A673 (cell line): ENCODE results near the gene LUZP2. TPM values are rescaled to one million over a fixed set of nuclear protein-coding genes. Genes with fewer than 3 reads are reported as not detected.
"Not testable (repeated sequence)": the region's sequence is repeated elsewhere in the genome, so short reads cannot be mapped to it uniquely, and the experiment has no call there.

Experiments
- BruUV-seq: library from RNA; stranded (reverse); fragments of 400-500 nt; replicated peaks from 2 replicates; lab custom pipeline; 2021; lab: Mats Ljungman, UMichigan
- CTCF ChIA-PET: fragments of 300-600 bp; sonication (Branson Sonifier 250); formaldehyde crosslinking; loops from one replicate; lab custom pipeline; 2022; ENCODE audit warnings: antibody characterized with exemption; lab: Charles Lee
- POLR2A ChIA-PET: fragments of 300-600 bp; sonication (Branson Sonifier 250); formaldehyde crosslinking; loops from one replicate; lab custom pipeline; 2022; ENCODE audit warnings: antibody characterized with exemption; ENCODE audit not compliant: low non-redundant PET; lab: Charles Lee
- DNase-seq: peaks from one replicate; pipeline ENCODE4 v3.0.0-alpha.2; 2015; ENCODE audit warnings: low spot score
- H3K27ac ChIP-seq: fragments of 200-600 bp; sonication (generic); 2 replicates; pipeline ENCODE4 v1.5.1; 2016; ENCODE audit warnings: mixed run types, low read depth, mild to moderate bottlenecking, mixed read lengths, antibody characterized with exemption, low read length; ENCODE audit not compliant: poor library complexity, severe bottlenecking
- H3K27me3 ChIP-seq: fragments of 200-600 bp; sonication (generic); replicated peaks from 2 replicates; pipeline ENCODE4 v1.6.1; 2017; ENCODE audit warnings: mixed run types, low read depth, mild to moderate bottlenecking, mixed read lengths, antibody characterized with exemption, low read length; ENCODE audit not compliant: insufficient read depth, poor library complexity
- H3K36me3 ChIP-seq: fragments of 200-600 bp; sonication (generic); 2 replicates; pipeline ENCODE4 v1.6.1; 2016; ENCODE audit warnings: mixed run types, mild to moderate bottlenecking, mixed read lengths, antibody characterized with exemption, low read length; ENCODE audit not compliant: insufficient read depth, poor library complexity, severe bottlenecking
- H3K4me1 ChIP-seq: fragments of 200-600 bp; sonication (generic); 2 replicates; pipeline ENCODE4 v1.6.1; 2017; ENCODE audit warnings: mixed run types, mild to moderate bottlenecking, mixed read lengths, antibody characterized with exemption, low read length; ENCODE audit not compliant: insufficient read depth, poor library complexity, severe bottlenecking
- H3K4me3 ChIP-seq: fragments of 200-600 bp; sonication (generic); 2 replicates; pipeline ENCODE4 v1.5.1; 2016; ENCODE audit warnings: low read depth, mixed run types, mild to moderate bottlenecking, mixed read lengths, low read length; ENCODE audit not compliant: poor library complexity, severe bottlenecking
- H3K9me3 ChIP-seq: fragments of 200-600 bp; sonication (generic); 2 replicates; pipeline ENCODE4 v1.6.1; 2016; ENCODE audit warnings: mixed run types, low read depth, mild to moderate bottlenecking, mixed read lengths, antibody characterized with exemption, low read length; ENCODE audit not compliant: poor library complexity, severe bottlenecking
- CTCF ChIP-seq: fragments of 300-800, 200-600 bp; sonication (generic); conservative IDR thresholded peaks from 2 replicates; pipeline ENCODE4 v1.5.1; 2017; ENCODE audit warnings: low read depth, mild to moderate bottlenecking, antibody characterized with exemption, low read length, moderate library complexity, mixed read lengths
- EZH2 ChIP-seq: fragments of 200-600 bp; sonication (generic); IDR thresholded peaks from 2 replicates; pipeline ENCODE4 v1.6.1; 2017; ENCODE audit warnings: borderline replicate concordance, low read depth, mild to moderate bottlenecking, mixed read lengths, antibody characterized with exemption, low read length; ENCODE audit not compliant: poor library complexity, severe bottlenecking
- intact Hi-C: fragments of 100-400 bp; cut with micrococcal nuclease; formaldehyde crosslinking; loops from one replicate; pipeline ENCODE4 v1.10.0; 2022; ENCODE audit not compliant: unreplicated experiment
- total RNA-seq: library from RNA; stranded (reverse); gene quantifications from 2 replicates; pipeline ENCODE4 v1.2.3, GENCODE V29; 2021

The LUZP2 gene
- total RNA-seq, 1 experiment from 2014 or later: 0.15 TPM

- no peak overlapping the region for H3K4me3 ChIP-seq
- H3K27me3 ChIP-seq: no peaks in the 10 kb centered on the region
- no TSS peak for BruUV-seq
- no peak for TF ChIP-seq CTCF
- TF ChIP-seq EZH2: no peak
- no peaks in the 10 kb centered on the region for H3K9me3 ChIP-seq
- CTCF ChIA-PET: no interaction called here
- peak; percentile 19 for DNase-seq
- H3K27ac ChIP-seq: no peak overlapping the region
- POLR2A ChIA-PET: no interaction called here
- intact Hi-C loops: no loop called here
- no peaks in the 10 kb centered on the region for H3K4me1 ChIP-seq
- H3K36me3 ChIP-seq: no peaks in the 10 kb centered on the region
These were observed 467.0 kb downstream of the LUZP2 start for GRCh38 chr11:24963852-24964251.

GRCh38 chr11:24965748-24966147, 468.9 kb downstream of the LUZP2 start:
- Histone ChIP-seq H3K27me3 (no peaks in the 10 kb centered on the region), H3K4me3 (no peak overlapping the region), H3K27ac (no peak overlapping the region), H3K9me3 (no peaks in the 10 kb centered on the region), H3K36me3 (no peaks in the 10 kb centered on the region), H3K4me1 (no peaks in the 10 kb centered on the region)
- ChIA-PET POLR2A (no interaction called here), CTCF (no interaction called here)
- DNase-seq: no peak
- BruUV-seq: no TSS peak
- intact Hi-C loops: no loop called here
- TF ChIP-seq CTCF: no peak
- no peak for TF ChIP-seq EZH2

- H3K4me3 ChIP-seq, DNase-seq, H3K9me3 ChIP-seq, BruUV-seq, POLR2A ChIA-PET, H3K27ac ChIP-seq, intact Hi-C loops, CTCF ChIA-PET, H3K4me1 ChIP-seq, H3K27me3 ChIP-seq, H3K36me3 ChIP-seq: not testable (repeated sequence)
These were observed 497.1 kb downstream of the LUZP2 start for GRCh38 chr11:24993903-24994302.

- intact Hi-C loops, BruUV-seq, H3K27me3 ChIP-seq, H3K27ac ChIP-seq, H3K9me3 ChIP-seq, H3K4me1 ChIP-seq, H3K36me3 ChIP-seq, POLR2A ChIA-PET, DNase-seq, CTCF ChIA-PET, H3K4me3 ChIP-seq: not testable (repeated sequence)
These were observed 503.1 kb downstream of the LUZP2 start for GRCh38 chr11:24999929-25000328.
